T-helper 2 cell treated with Interferon-gamma antibody and Interleukin-4, amounts not matched to agents 5 μg/mL and 100 μg/mL, for 36 hours (primary cell): ENCODE results near the gene C3orf52.
A peak's percentile ranks its signal among the peaks of the same experiment; 100 is the strongest.

Experiments used
- DNase-seq: peaks from one replicate; pipeline ENCODE4 v3.0.0; 2021; ENCODE audit warnings: low spot score
- H3K27ac Mint-ChIP-seq: one replicate; pipeline ENCODE4 v1.8.0; 2021; ENCODE audit warnings: mild to moderate bottlenecking, mixed read lengths
- H3K27me3 Mint-ChIP-seq: one replicate; pipeline ENCODE4 v1.8.0; 2021; ENCODE audit warnings: low read depth, mixed read lengths
- H3K36me3 Mint-ChIP-seq: one replicate; pipeline ENCODE4 v1.8.0; 2021; ENCODE audit warnings: low read depth, mixed read lengths
- H3K4me1 Mint-ChIP-seq: one replicate; pipeline ENCODE4 v1.8.0; 2021; ENCODE audit warnings: low read depth, mixed read lengths
- H3K4me3 Mint-ChIP-seq: one replicate; pipeline ENCODE4 v1.8.0; 2022; ENCODE audit warnings: mild to moderate bottlenecking, moderate library complexity, mixed read lengths
- H3K9me3 Mint-ChIP-seq: one replicate; pipeline ENCODE4 v1.8.0; 2021; ENCODE audit warnings: mixed read lengths

C3orf52 gene

GRCh38 chr3:112131111-112131510 lies 44.9 kb downstream of the C3orf52 start:
- peaks cover 6% of the 10 kb centered on the region for H3K36me3 Mint-ChIP-seq
- H3K4me1 Mint-ChIP-seq, result peaks cover 83% of the 10 kb centered on the region
- H3K27me3 Mint-ChIP-seq, result no peaks in the 10 kb centered on the region
- DNase-seq, result no peak
- H3K4me3 Mint-ChIP-seq, result no peak overlapping the region
- H3K27ac Mint-ChIP-seq, result no peak overlapping the region
- no peaks in the 10 kb centered on the region for H3K9me3 Mint-ChIP-seq

DNA sequence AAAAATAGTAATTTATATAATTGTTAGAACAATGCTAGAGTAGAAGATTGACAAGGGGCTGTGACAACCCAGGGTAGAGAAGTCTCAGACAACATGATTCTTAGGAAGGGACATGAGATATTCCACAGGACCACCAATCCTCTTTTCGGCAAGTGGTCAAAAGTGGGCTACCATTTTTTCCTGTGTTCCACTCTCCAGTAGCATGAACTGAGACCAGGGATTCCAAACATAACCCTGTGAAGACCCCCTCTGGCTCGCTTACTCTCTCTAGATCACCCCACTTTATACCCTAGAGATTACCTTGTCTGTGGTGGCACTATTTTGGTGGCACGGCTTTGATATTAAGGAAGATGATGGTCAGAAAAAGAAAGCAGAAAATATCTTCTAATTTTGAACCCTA lies 45.9 kb downstream of the C3orf52 start:
- H3K4me3 Mint-ChIP-seq, result no peak overlapping the region
- no peak overlapping the region for H3K27ac Mint-ChIP-seq
- H3K4me1 Mint-ChIP-seq, result peaks cover 81% of the 10 kb centered on the region
- no peak for DNase-seq
- peaks cover 5% of the 10 kb centered on the region for H3K36me3 Mint-ChIP-seq
- no peaks in the 10 kb centered on the region for H3K9me3 Mint-ChIP-seq
- no peaks in the 10 kb centered on the region for H3K27me3 Mint-ChIP-seq

- H3K9me3 Mint-ChIP-seq, result no peaks in the 10 kb centered on the region
- H3K27me3 Mint-ChIP-seq, result no peaks in the 10 kb centered on the region
- H3K4me3 Mint-ChIP-seq, result peak overlapping the region; percentile 84
- peaks cover 81% of the 10 kb centered on the region for H3K4me1 Mint-ChIP-seq
- H3K27ac Mint-ChIP-seq, result peak overlapping the region; percentile 88
- peaks cover 5% of the 10 kb centered on the region for H3K36me3 Mint-ChIP-seq
- DNase-seq, result no peak
Measured at GRCh38 chr3:112132554-112132953, 46.4 kb downstream of the C3orf52 start.

- Mint-ChIP-seq H3K27ac (peak within 1 kb of the TSS; percentile 88), H3K27me3 (no peaks in the 10 kb centered on the region), H3K36me3 (peaks cover 5% of the 10 kb centered on the region), H3K4me1 (peaks cover 77% of the 10 kb centered on the region), H3K9me3 (no peaks in the 10 kb centered on the region), H3K4me3 (peak within 1 kb of the TSS; percentile 84)
- peak; percentile 61 for DNase-seq
Measured at GRCh38 chr3:112132975-112133448, 46.8 kb downstream of the C3orf52 start, which contains the start of gene GCSAM. GCSAM (minus strand) TSS chr3:112133248; CDS start chr3:112133120, 128 bp downstream.

- no peak for DNase-seq
- Mint-ChIP-seq H3K27me3 (no peaks in the 10 kb centered on the region), H3K4me3 (peak overlapping the region; percentile 84), H3K4me1 (peaks cover 69% of the 10 kb centered on the region), H3K36me3 (peaks cover 4% of the 10 kb centered on the region), H3K9me3 (no peaks in the 10 kb centered on the region), H3K27ac (peak overlapping the region; percentile 88)
Measured at GRCh38 chr3:112133626-112134334, 47.6 kb downstream of the C3orf52 start.

GRCh38 chr3:112134335-112135124 lies 48.3 kb downstream of the C3orf52 start:
- peak; percentile 31 for DNase-seq

DNA sequence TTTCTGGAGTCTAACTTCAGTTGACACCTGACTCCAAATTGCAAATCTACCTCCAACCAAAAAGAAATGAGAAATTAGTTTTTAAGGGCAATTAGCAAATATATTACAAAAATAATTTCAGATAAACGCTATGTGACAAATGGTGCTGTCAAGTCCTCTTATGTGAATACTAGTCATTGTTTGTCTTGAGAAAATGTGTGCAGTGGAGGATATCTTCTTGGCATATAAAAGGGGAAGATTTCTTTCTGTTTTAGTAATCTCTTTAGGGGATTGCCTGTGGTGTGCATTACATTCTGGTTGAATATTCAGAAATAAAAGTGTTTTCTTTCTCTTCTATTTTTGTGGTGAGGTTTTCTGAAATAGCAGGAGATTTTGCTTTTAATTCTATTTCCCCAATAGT lies 49.9 kb downstream of the C3orf52 start:
- H3K4me3 Mint-ChIP-seq, result no peak overlapping the region
- H3K27ac Mint-ChIP-seq, result no peak overlapping the region
- no peak for DNase-seq
- H3K9me3 Mint-ChIP-seq, result no peaks in the 10 kb centered on the region
- H3K4me1 Mint-ChIP-seq, result peaks cover 50% of the 10 kb centered on the region
- H3K36me3 Mint-ChIP-seq, result no peaks in the 10 kb centered on the region
- peaks cover 7% of the 10 kb centered on the region for H3K27me3 Mint-ChIP-seq

More at GRCh38 chr3:112134335-112135124, 48.3 kb downstream of the C3orf52 start:
- Mint-ChIP-seq H3K9me3 (no peaks in the 10 kb centered on the region), H3K4me1 (peaks cover 62% of the 10 kb centered on the region), H3K27ac (peak overlapping the region; percentile 88), H3K36me3 (peaks cover 2% of the 10 kb centered on the region), H3K27me3 (no peaks in the 10 kb centered on the region), H3K4me3 (peak overlapping the region; percentile 44)

GRCh38 chr3:112136959-112137693 lies 50.9 kb downstream of the C3orf52 start:
- no peaks in the 10 kb centered on the region for H3K9me3 Mint-ChIP-seq
- peaks cover 48% of the 10 kb centered on the region for H3K4me1 Mint-ChIP-seq
- no peaks in the 10 kb centered on the region for H3K36me3 Mint-ChIP-seq
- no peak for DNase-seq
- H3K27ac Mint-ChIP-seq, result no peak overlapping the region
- H3K4me3 Mint-ChIP-seq, result no peak overlapping the region
- H3K27me3 Mint-ChIP-seq, result peaks cover 7% of the 10 kb centered on the region

- H3K4me3 Mint-ChIP-seq, result no peak overlapping the region
- peaks cover 43% of the 10 kb centered on the region for H3K4me1 Mint-ChIP-seq
- DNase-seq, result no peak
Measured at GRCh38 chr3:112137781-112138180, 51.6 kb downstream of the C3orf52 start.

GRCh38 chr3:112138219-112138969 lies 52.2 kb downstream of the C3orf52 start:
- peaks cover 39% of the 10 kb centered on the region for H3K4me1 Mint-ChIP-seq
- H3K27ac Mint-ChIP-seq, result no peak overlapping the region
- peaks cover 4% of the 10 kb centered on the region for H3K9me3 Mint-ChIP-seq
- DNase-seq, result no peak
- H3K36me3 Mint-ChIP-seq, result no peaks in the 10 kb centered on the region
- H3K27me3 Mint-ChIP-seq, result peaks cover 7% of the 10 kb centered on the region
- no peak overlapping the region for H3K4me3 Mint-ChIP-seq

More at GRCh38 chr3:112137781-112138180, 51.6 kb downstream of the C3orf52 start:
- peaks cover 7% of the 10 kb centered on the region for H3K27me3 Mint-ChIP-seq
- no peak overlapping the region for H3K27ac Mint-ChIP-seq
- H3K36me3 Mint-ChIP-seq, result no peaks in the 10 kb centered on the region
- H3K9me3 Mint-ChIP-seq, result no peaks in the 10 kb centered on the region

GRCh38 chr3:112140584-112140983 lies 54.4 kb downstream of the C3orf52 start:
- Mint-ChIP-seq H3K4me1 (peaks cover 25% of the 10 kb centered on the region), H3K27me3 (peaks cover 7% of the 10 kb centered on the region), H3K4me3 (no peak overlapping the region), H3K36me3 (peaks cover 3% of the 10 kb centered on the region), H3K27ac (no peak overlapping the region), H3K9me3 (peaks cover 20% of the 10 kb centered on the region)
- DNase-seq, result no peak

GRCh38 chr3:112141293-112141692 lies 55.1 kb downstream of the C3orf52 start:
- Mint-ChIP-seq H3K4me3 (no peak overlapping the region), H3K27ac (no peak overlapping the region), H3K36me3 (peaks cover 6% of the 10 kb centered on the region), H3K27me3 (peaks cover 7% of the 10 kb centered on the region), H3K9me3 (peaks cover 27% of the 10 kb centered on the region), H3K4me1 (peaks cover 18% of the 10 kb centered on the region)
- DNase-seq, result no peak

DNA sequence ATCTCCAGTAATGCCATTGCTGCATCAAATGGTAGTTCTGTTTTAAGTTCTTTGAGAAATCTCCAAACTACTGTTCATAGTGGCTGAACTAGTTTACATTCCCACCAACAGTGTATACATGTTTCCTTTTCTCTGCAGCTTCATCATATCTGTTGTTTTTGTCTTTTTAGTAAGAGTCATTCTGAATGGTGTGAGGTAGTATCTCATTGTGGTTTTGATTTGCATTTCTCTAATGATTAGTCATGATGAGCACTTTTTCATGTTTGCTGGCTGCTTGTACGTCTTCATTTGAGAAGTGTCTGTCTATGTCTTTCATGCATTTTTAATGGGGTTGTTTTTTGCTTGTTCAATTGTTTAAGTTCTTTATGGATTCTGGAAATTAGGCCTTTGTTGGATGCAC lies 57.1 kb downstream of the C3orf52 start:
- H3K27ac Mint-ChIP-seq, result peak overlapping the region; percentile 13
- peaks cover 9% of the 10 kb centered on the region for H3K4me1 Mint-ChIP-seq
- H3K9me3 Mint-ChIP-seq, result peaks cover 45% of the 10 kb centered on the region
- peaks cover 9% of the 10 kb centered on the region for H3K36me3 Mint-ChIP-seq
- no peak for DNase-seq
- H3K4me3 Mint-ChIP-seq, result peak overlapping the region; percentile 18
- H3K27me3 Mint-ChIP-seq, result peaks cover 7% of the 10 kb centered on the region
